HL-60/S4 (cell line): Measurements from ENCODE around the gene SPHK2.

ENCODE experiments used
- in situ Hi-C: fragments of 300-500 bp; cut with MboI; formaldehyde crosslinking; loops from 2 replicates; pipeline ENCODE4 v1.14.3; 2022; ENCODE audit warnings: low sequenced_read_pairs

SPHK2 gene

GRCh38 chr19:48635966-48636858 is 16.9 kb downstream of the SPHK2 start:
- in situ Hi-C loops = no loop called here

GRCh38 chr19:48636859-48637448 is 17.6 kb downstream of the SPHK2 start, which contains the start of gene DBP:
Gene DBP, minus strand, starts transcription at chr19:48637379. Its CDS starts 385 bp downstream, at chr19:48636994.
- in situ Hi-C loops = no loop called here

- in situ Hi-C loops = no loop called here
Measured at GRCh38 chr19:48637449-48637947, 18.2 kb downstream of the SPHK2 start.

GRCh38 chr19:48637948-48638830 is 18.9 kb downstream of the SPHK2 start:
- in situ Hi-C loops = no loop called here

GRCh38 chr19:48638831-48639381 is 19.6 kb downstream of the SPHK2 start:
- in situ Hi-C loops = no loop called here

GRCh38 chr19:48639483-48640375 is 20.4 kb downstream of the SPHK2 start:
- in situ Hi-C loops = loop anchor here (10.0 kb wide), 1 partner anchor 195 kb away; the partner anchor contains the start of gene HSD17B14

GRCh38 chr19:48641850-48642249 is 22.5 kb downstream of the SPHK2 start:
- in situ Hi-C loops = loop anchor here (10.0 kb wide), 1 partner anchor 193 kb away; the partner anchor contains the start of gene HSD17B14

GRCh38 chr19:48642862-48643261 is 23.6 kb downstream of the SPHK2 start:
- in situ Hi-C loops = loop anchor here (10.0 kb wide), 1 partner anchor 192 kb away; the partner anchor contains the start of gene HSD17B14

- in situ Hi-C loops = loop anchor here (10.0 kb wide), 1 partner anchor 190 kb away; the partner anchor contains the start of gene HSD17B14
Measured at GRCh38 chr19:48644355-48644754, 25.0 kb downstream of the SPHK2 start.

GRCh38 chr19:48644839-48645619 is 25.7 kb downstream of the SPHK2 start:
- in situ Hi-C loops = loop anchor here (10.0 kb wide), 1 partner anchor 190 kb away; the partner anchor contains the start of gene HSD17B14

GRCh38 chr19:48645620-48646000 is 26.3 kb downstream of the SPHK2 start:
- in situ Hi-C loops = loop anchor here (10.0 kb wide), 1 partner anchor 189 kb away; the partner anchor contains the start of gene HSD17B14

GRCh38 chr19:48646001-48646721 is 26.9 kb downstream of the SPHK2 start, which contains the start of gene CA11:
Gene CA11, minus strand, starts transcription at chr19:48646187. Its CDS starts 555 bp downstream, at chr19:48645632.
- in situ Hi-C loops = loop anchor here (10.0 kb wide), 1 partner anchor 189 kb away; the partner anchor contains the start of gene HSD17B14

GRCh38 chr19:48646722-48647216 is 27.5 kb downstream of the SPHK2 start:
- in situ Hi-C loops = loop anchor here (10.0 kb wide), 1 partner anchor 188 kb away; the partner anchor contains the start of gene HSD17B14

GRCh38 chr19:48648134-48648533 is 28.8 kb downstream of the SPHK2 start:
- in situ Hi-C loops = loop anchor here (10.0 kb wide), 1 partner anchor 187 kb away; the partner anchor contains the start of gene HSD17B14

- in situ Hi-C loops = no loop called here
Measured at GRCh38 chr19:48650974-48651682, 31.8 kb downstream of the SPHK2 start.

- in situ Hi-C loops = no loop called here
Measured at GRCh38 chr19:48651683-48652048, 32.4 kb downstream of the SPHK2 start.
